MV-4-11 (cell line): ENCODE results near the gene RHOG.
"Not testable (repeated sequence)": the region's sequence is repeated elsewhere in the genome, so short reads cannot be mapped to it uniquely, and the experiment has no call there.

Experiments used
- DNase-seq: peaks from one replicate; lab custom pipeline; 2025; lab: John Stamatoyannopoulos, UW

Gene RHOG

DNA sequence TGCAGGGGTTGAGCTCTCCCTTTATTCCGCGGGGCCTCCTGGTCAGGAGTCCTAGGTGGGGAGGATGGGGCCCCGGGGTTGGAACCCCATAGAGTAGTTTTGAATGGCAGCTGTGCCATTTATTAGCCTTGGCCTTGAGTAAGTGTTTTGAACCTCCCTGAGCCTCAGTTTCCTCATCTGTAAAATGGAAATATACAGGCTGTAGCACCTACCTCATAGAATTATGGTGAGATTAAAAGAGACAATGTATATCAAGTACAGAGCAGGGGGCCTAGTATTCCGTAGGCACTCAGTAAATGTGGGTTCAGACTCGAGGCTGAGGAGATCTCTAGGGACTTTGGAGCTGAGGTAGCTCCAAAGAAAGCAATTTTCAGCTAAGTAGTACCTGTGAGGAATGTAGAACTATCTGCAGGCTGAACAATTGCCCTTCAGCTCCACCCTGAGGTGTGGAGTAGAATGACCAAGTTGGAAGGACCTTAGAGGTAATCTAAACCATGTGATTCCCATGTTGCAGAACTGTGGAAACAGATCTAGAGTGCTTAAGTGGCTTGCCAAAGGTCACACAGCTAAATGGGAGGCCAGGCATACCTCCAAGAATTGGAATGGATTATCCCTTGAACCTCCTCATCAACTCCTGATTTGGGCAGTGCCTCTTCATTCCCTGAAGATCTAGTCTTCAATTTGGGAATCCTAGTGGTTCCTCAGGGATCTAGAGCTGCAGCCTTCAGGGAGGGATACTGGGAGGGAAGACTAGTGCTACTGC lies 31.7 kb downstream of the RHOG start:
- DNase-seq = peak; percentile 60

DNA sequence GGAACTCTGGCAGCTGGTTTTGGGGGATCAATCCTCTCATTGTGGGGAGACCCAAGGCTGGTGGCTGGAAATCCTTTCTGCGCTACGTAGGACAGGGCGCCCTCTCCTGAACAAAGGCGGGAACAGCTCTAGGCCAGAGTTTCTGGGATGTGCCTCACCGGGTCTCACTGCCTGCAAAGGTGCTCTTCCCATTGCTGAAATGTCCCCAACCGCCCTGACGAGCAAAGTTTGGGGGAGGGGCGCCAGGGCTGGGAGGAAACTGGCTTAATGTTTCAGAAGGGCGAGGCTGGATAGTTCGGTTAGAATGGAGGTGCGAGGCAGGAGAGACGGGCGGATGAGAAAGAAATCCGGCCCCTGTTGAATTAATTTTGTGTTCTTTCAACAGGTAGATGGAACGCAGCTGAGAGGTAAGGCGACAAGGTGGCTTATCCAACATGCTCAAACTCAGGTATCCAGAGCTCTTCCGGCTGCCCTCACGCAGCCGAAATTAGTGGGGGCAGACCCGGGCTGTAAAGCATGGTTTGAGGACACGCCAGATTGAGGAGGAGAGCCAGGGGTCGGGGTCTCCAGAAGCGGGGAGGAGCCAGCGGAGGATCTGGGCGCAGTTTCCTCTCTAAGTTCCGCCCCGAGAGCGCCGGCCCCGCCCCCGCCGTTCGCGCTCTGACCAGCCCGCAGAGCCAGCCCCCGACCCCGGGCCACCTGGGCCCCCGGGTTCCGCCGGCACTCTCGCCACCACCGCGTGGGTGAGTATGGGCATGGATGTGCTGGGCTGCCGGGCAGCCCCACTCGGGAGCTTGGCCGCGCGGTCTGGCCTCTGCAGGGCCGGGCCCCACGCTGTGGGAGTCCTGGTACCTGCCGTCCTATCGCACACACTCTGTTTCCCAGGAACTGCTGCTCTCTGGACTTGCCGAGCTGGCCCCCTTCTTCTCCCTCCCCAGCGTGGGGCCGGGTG lies 32.6 kb downstream of the RHOG start, which contains the start of gene PGAP2:
Gene PGAP2, plus strand, starts transcription at position 652 of the 952 bp plus-strand sequence. CDS start 2,700 bp downstream, outside the sequence.
- DNase-seq = peak; percentile 45

DNA sequence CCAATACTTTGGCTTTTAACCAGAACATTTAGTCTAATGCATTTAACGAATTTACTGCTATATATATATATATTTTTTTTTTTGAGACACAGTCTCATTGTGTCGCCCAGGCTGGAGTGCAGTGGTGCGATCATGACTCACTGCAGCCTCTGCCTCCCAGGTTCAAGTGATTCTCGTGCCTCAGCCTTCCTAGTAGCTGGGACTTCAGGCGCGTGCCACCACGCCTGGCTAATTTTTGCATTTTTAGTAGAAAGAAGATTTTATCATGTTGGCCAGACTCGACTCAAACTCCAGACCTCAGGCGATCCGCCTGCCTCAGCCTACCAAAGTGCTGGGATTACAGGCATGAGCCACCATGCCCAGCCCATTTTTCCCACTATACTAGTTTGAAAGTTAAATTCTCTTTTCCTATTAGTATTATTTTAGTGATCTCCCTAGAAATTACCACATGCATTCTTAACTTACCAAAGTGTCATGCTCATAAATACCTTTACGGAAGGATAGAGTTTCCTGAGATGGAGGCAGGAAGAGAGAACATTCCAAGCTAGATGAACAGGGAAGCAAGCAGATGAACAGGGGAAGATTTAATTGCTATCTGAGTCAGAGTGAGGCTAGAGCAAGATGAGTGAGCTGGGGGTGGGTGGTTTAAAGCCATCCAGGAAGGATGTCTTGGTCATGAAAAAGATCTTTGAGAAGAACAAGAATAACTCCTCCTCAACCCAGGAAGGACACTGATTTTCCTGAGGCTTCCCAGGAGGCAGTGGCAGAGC lies 36.8 kb downstream of the RHOG start:
- DNase-seq = no peak

DNA sequence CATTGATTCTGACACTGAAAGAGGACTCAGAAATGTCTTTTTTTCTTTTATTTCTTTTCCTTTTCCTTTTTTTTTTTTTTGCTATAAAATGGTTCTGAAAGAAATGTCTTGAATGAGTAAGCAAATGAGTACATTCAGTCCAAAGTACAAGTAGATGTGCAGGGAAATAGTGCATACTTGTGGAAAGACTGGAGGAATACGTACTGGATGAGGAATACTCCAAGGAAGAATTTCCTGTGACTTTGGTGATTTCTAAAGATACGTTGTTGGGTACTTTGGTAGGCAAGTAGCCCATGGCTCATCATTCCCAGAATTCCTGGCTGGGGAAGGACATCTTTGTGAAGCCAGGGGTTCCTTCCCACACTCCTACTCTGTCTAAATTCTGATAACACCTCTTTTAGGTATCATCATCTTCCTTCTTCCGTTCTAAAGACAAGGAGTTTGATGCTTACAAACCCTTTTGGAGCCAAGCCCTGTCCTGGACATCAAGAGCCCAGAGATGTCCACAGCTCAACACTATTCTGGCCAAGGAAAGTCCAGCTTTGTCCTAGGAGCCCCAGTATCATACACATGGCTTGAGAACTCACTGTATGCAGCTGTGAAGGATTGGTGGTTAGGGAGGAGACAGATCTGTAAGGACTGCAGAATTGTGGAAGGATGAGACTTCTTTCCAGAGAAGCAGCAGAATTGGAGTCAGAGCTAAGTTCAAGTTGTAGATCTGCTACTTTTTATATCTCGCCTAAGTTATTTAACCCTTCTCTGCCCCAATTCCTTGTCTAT lies 38.6 kb downstream of the RHOG start:
- no peak for DNase-seq

DNA sequence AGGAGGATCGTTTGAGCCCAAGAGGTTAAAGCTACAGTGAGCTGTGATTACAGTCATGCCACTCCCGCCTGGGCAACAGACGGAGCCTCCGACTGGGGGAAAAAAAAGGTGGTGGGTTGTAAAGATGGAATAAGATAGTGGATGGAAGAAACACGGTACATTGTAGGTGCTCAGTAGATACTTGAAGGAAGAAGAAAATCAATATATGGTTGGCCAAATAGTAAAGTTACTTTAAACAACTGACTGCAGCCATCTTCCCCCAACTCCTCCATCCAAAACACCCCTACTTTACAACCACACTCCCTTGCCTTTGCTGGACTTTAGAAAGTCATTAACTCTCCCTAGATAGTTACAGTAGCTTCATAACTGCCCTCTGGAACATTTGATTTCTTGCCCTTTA lies 40.9 kb downstream of the RHOG start:
- DNase-seq = no peak

DNA sequence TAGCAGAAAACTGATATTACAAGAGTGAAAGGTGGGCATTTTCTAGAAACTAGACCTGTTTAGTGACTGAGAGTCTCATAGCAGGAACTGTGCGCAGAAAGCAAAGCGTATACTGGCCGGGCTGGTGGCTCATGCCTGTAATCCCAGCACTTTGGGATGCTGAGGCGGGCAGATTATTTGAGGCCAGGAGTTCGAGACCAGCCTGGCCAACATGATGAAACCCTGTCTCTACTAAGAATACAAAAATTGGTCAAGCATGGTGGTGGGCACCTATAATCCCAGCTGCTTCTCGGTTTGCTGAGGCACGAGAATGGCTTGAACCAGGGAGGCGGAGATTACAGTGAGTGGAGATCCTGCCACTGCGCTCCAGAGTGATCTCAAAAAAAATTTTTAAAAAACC lies 41.6 kb downstream of the RHOG start:
- DNase-seq = no peak

DNA sequence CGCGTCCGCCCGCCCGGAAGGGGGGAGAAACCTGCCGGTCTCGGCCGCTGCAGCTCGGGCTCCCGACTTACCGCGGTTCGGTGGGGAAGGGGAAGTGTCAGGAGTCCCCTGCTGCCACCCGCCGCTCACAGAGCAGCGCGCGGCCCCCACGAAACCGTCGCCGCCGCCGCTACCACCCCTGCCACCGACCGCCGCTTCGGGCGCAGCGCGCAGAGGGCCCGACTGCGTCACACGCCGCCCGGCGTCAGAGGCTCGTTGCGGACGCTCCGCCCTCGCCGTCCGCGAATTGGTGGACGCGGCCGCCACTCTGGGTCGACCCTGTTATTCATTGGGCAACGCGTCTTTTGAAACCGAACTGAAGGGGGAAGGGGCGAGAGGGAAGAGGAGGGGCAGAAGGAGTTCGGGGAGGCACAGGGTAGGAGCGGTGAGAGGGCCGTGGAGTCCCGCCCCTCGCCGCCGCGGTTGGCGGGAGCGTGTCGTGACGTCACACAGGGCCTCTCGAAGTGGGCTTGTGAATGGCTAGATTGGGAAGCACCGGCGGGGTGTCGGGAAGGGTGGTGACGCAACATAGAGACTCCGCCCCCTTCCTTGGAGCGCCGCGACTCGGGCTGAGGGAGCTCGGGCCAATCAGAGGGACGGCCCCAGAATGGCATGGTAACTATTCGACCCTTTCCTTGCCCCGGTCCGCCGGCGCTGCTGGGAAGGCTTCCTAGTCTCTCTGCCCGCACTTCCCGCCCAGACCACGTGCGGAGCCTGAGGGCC lies 43.2 kb downstream of the RHOG start, which contains the start of gene NUP98:
Gene NUP98, minus strand, starts transcription at position 226 of the 762 bp plus-strand sequence. CDS start 15,437 bp downstream, outside the sequence.
- peak; percentile 100 for DNase-seq

DNA sequence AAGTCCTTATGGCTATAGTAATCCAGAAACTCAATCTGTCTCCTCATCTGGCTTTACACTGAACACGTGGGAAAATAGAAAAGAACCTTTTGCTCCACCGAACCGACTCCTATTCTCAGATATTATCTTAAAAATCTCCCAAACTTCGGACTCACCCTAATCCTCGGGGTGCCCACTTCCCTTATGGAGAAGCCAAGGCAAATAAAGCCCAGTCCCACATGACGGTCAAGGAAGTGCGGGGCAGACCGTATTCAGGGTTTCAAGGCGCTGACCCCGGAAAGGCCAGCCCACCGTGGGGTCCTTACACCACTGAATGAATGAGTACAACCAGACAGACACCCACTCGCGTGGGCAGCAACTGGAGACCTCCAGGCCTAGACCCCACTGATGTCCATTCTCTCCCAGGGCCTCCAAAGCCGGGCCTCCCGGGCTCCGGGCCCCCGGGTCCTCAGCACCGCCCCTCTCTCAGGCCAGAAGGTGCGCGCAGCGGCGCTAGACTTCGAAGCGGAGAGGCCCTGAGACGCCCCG lies 43.9 kb downstream of the RHOG start:
- DNase-seq = no peak

DNA sequence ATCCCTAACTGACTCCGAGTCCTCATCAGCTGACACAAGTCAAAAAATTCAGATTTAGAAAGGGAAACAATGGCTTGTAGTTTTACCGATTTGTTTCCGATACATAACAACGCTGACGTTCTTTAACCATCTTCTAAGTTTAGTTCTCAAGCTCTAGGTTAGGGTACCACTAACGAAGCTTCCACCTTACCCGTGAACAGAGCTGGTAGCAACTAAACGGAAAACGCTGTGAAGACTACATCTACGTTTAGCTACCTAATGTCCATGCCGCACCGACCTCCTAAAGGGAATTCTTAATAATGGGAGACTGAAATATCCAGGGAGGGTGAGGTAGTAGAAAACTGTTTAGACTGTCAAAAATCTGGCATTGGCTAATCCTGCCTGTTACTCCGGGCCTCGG lies 44.4 kb downstream of the RHOG start:
- no peak for DNase-seq

DNA sequence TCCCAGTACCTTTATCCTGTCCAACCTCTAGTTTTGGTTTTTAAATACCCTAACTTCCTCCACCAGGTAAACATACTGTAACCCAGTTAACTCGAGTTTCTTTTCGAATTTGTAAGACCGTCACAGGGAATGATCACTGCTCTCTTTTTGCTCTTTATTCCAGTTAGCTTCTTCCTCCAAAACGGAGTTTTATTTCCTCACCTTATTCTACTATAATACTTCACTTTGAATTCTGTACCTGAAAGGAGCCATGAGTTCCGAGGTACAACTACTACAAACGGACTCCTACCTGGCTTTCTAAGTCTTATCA lies 44.8 kb downstream of the RHOG start:
- DNase-seq = no peak

DNA sequence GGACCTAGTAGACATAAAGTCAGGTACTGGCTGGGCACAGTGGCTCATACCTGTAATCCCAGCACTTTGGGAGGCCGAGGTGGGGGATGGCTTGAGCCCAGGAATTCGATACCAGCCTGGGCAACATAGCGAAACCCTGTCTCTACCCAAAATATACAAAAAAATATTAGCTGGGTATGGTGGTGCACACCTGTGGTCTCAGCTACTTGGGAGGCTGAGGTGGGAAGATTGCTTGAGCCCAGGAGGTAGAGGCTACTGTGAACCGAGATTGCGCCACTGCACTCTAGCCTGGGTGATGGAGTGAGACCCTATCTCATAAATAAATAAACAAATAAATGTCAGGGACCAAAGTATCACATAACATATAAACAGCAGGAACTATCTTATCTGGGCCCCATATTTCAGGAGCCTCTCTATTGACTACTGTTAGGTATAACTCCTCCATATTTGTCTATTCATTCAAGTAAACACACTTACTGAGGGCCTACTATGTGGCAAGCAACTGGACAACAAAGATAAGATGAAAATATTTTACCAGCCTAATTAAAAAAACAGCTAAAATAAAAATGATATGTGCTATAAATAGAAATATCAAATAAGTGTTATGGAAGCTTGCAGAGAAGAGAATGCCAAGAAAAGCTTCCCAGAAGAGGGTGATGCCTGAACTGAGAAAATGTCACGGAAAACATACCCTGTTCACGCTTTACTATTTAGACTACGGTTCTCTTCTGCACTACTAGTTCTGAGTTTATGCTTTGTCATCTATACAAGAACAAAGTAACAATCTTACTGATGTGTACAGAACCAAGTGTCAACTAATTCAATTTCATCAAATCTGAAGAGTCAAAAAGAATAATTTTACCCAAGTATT lies 45.4 kb downstream of the RHOG start:
- DNase-seq = no peak

DNA sequence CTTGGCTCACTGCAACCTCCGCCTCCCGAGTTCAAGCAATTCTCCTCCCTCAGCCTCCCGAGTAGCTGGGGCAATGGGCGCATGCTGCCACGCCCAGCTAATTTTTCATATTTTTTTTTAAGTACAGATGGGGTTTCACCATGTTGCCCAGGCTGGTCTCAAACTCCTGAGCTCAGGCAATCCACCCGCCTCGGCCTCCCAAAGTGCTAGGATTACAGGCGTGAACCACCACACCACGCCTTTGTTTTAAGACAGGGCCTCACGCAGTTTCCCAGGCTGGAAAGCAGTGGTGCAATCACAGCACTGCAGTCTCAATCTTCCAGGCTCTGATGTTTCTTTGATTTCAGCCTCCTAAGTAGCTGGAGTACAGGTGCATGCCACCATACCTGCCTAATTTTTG lies 46.4 kb downstream of the RHOG start:
- DNase-seq = not testable (repeated sequence)

DNA sequence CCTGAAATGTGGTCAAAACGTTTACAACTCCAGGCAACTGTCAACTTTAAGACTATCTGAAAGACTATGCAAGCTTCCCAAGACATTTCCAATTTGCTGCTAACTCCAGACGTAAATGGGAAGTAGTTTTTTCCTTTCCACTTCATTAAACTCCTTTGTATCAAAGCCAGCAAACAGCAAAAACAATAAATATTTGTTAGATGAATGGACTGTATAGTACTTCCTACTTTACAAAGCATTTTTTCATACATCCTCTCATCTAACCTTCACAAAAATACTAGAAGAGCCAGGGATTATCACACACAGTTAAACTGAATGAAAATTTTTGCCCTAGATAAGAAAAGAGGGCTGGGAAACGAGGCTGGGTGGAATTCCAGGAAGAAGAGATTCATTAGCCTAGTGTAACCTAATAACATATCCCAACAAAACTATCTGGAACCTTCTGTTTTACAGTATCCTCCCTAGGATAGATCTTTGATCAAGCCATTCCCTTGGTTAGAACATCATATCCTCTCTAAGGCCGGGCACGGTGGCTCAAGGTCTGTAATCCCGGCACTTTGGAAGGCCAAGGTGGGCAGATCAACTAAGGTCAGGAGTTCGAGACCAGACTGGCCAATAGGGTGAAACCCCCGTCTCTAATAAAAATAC lies 53.9 kb downstream of the RHOG start:
- no peak for DNase-seq

DNA sequence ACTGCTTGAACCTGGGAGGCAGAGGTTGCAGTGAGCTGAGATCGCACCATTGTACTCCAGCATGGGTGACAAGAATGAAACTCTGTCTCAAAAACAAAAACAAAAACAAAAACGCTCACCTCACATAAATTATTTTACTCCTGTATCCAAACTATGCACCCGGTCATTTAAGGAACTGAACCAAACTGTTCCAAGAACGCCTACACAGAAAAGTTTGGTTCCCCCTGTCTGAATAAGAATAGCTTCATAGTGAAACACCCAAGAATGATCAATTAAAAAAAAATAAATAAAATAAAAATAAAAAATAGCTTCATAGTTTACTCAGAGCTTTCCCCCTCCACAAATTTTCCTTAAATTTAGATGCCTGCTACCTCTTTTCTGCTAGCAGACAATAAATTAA lies 57.1 kb downstream of the RHOG start:
- DNase-seq = no peak

DNA sequence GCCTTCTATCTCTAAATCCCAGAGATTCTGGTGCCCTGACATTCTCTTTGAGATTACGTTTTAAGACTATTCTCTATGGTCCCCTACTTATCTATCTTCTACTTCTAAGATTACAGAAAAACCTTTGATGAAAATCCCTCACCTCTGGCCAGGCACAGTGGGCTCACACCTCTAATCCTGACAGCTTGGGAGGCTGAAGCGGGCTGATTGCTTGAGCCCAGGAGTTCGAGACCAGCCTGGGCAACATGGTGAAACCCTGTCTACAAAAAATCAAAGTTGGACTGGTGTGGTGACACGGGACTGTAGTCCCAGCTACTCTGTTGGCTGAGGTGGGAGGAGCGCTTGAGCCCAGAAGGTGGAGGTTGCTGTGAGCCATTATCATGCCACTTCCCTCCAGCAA lies 57.8 kb downstream of the RHOG start:
- no peak for DNase-seq

DNA sequence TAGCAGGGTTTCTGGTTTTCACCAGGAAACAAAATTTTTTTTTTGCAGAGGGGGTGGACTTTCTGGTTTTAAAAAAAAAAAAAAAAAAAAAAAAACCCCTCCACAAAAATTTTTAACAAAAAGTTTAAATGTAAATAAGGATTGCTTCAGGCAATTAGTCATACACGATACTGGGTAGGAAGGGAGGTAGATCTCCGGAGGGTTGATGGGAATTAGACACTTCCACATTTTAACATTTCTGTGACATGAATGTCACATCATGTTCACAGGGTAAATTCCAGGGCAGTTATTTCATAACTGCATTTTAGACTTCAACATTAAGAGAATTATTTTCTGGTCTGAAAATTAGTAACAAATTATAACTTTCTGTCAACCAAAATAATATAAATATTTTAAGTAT lies 59.3 kb downstream of the RHOG start:
- peak; percentile 75 for DNase-seq
